ENCODE data around the gene XPR1.
"Not testable (repeated sequence)": the region's sequence is repeated elsewhere in the genome, so short reads cannot be mapped to it uniquely, and the experiment has no call there.

XPR1 gene

DNA sequence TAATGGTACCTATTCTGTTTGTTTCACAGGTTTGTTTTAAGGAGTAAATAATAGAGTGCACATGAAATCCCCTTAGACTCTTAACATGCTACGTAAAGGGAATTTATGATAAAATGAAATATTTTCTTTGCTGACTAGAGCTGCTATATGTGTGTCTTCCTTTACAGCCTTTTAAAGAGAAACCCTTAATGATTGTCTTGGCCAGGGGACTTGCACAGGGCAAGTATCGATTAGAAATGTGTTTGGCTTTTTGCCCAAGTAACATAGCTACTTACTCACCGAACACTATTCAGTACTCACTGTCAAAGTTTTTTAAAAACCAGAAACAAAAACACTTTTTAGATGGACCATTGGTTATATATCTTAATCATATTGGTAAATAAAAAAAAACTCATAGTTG, 209.6 kb downstream of the XPR1 start:
- no peak for DNase-seq (ENCODE audit: low read depth)

DNA sequence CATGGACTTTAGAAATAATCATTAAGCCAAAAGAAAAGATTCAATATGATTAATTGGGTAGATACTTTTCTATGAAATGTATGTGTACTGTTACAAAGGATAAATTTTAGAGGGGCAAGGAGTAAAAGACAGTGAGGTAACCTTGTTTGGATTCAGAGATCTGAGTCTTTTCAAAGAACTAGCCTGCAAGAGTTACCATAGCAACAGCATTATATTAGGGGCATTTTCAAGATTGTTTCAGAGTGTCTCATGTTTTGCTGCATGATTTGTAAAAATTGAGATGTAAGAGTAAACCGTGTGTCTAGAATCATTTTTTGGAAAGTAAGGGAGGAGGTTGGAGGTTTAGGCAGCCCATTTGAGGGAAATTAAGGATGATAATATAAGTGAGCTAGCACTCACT, 210.2 kb downstream of the XPR1 start:
- peak; percentile 55 for DNase-seq (ENCODE audit: low read depth)

DNA sequence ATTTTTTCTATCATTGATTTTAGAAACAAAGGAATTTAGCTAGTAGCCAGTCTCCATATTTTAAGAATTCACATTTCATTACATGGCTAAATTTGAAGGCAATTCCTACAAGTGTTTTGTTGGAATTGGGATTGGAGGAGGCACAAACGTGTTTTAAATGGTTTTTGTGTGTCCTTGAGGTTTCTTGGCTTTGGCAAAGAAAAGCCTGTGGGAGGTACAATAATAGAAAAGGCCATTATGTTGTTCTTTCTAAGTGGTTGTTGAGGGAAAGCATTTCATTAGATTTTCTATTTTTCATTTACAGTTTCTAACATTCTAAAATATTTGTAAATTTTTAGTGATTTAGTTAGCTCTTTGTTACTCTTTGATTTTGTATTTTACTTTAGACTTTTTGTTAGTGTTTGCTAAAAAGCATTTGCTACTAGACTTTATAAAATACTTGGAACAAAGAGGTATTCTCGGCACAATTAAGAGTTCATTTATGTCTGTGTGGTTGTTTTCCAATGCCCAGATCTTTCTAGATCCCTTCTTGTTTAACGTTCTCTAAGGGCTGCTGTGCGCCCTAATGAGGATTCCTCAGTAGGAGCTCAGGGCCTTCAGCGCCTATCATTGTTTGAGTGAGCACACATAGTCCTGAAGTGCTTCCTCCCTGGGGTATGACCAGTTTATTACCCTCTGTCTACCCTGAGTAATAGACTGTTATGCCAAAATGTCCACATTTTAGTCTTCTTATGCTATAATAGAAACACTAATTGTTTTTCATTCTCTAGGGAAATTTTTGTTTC, 210.9 kb downstream of the XPR1 start:
- no peak for DNase-seq (ENCODE audit: low read depth)

DNA sequence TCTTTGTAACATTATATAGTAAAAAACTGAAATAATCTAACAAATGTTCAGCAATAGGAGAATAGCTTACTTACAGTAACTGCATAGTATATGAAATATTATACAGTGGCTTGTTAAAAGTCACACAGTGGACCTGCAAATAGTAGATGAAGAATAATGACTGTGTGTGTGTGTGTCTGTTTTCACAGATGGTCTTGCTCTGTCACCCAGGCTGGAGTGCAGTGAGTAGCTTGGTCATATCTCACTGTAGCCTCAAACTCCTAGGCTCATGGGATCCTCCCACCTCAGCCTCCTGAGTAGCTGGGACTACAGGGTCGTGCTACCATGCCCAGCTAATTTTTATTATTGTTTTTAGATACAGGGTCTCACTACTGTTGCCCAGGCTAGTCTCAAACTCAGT, 213.5 kb downstream of the XPR1 start:
- no peak for DNase-seq (ENCODE audit: low read depth)

DNA sequence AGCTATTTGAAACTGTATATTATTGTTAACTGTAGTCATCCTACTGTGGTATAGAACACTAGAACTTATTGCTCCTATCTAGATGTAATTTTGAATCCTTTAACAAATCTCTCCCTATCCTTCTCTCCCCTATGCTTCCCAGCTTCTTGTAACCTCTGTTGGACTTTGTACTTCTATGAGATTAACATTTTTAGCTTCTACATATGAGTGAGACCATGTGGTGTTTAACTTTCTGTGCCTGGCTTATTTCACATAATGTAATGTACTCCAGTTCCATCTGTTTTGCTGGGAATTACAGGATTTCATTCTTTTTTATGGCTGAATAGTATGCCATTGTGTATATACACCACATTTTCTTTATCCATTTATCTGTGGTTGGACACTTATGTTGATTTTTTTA, 216.4 kb downstream of the XPR1 start:
- DNase-seq (ENCODE audit: low read depth), result no peak

DNA sequence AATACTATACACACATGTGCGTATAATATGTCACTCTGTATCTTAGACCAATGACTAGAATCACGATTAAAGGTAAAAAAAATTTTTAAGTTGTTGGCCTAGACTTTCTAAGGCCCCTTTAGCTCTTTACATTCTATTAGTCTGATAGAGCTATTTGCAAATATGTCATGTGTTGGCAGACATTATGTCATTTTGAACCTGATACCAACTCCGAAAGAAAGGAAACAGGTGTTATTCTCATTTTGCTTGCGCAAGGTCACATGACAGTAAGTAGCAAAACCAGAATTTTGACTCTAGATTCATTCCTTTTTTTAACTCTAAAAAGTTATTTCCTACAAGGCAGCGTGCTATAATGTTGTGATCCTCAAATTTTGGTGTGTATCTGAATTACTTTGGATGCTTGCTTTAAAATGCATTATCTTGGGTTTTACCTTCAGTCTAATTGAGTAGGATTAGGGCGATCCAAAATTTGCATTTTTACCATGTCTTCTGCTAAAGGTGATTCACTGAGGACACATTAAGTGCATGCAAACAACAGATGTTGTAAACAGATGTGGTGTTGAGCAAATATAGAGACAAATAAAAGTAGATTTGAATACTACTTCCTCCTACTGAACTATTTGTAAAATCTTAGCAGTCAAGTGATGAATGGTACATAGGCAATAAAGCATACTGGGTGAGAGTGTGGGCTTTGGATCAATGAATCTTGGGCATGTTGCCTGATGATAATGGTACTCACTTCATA, 217.4 kb downstream of the XPR1 start:
- DNase-seq (ENCODE audit: low read depth), result no peak

DNA sequence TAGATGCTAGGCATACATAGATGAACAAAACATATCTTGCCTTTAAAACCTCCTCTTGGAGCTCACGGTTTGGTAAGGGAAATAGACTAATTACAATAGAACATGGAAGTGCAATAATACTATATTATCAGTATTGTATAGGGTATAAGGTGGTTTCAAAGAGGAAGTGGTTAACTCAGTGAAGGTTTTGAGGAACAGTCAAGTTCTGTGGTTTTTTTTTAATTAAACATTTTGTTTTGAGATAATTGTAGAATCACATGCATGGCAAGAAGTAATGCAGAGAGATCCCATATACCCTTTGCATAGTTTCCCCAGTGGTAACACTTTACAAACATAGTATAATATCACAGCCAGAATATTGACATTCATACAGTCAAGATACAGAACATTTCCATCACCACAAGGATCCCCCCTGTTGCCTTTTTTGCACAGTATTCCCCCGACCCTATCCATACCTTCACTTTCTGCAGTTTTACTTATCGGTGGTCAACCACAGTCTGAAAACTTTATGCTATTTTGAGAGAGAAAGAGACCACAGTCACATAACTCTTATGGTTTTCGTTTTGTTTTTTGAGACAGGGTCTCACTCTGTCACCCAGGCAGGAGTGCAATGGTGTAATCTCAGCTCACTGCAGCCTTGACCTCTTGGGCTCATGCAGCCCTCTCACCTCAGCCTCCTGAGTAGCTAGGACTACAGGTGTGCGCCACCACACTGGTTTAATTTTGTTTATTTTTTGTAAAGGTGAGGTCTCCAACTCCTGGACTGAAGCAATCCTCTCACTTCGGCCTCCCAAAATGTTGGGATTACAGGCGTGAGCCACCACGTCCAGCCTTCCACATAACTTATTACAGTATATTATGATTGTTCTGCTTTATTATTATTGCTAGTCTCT, 220.4 kb downstream of the XPR1 start:
- no peak for DNase-seq (ENCODE audit: low read depth)

DNA sequence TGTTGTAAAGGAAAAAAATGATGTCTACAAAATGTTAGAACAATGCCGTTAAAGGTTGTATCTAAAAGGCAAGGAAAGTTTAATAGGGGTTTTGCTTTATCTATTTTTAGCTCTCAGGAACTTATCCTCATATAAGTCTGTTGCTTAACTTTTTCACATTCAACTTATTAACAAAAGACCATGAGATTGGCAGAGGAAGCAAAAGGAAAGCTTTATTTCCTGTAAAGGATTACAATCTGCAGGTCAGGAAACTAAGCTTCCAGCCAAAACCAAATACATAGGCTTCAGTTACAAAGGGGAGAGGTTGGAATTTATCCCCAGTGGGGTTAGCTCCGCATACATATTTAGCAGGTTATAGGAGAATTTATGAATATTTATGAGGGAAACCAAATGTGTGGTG, 222.2 kb downstream of the XPR1 start:
- no peak for DNase-seq (ENCODE audit: low read depth)

DNA sequence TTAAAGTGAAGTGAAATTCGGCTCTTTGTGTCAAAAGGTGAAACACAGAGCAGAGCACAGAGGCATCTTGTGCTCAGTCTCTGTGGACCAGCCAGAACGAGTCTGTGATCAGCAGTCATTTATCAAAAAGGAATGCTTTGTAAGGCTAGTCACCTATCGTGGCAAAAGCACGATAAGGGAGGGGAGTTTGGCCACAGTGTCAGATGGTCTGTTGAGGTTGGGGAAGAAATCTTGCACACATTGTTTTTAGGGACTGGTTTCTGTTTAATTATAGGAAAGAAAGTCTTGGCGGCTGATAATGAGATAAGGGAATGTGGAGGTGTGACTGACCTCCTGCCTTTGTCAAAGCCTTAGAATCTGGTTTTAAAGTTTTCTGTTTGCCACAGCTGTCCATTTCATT, 222.6 kb downstream of the XPR1 start:
- no peak for DNase-seq (ENCODE audit: low read depth)

DNA sequence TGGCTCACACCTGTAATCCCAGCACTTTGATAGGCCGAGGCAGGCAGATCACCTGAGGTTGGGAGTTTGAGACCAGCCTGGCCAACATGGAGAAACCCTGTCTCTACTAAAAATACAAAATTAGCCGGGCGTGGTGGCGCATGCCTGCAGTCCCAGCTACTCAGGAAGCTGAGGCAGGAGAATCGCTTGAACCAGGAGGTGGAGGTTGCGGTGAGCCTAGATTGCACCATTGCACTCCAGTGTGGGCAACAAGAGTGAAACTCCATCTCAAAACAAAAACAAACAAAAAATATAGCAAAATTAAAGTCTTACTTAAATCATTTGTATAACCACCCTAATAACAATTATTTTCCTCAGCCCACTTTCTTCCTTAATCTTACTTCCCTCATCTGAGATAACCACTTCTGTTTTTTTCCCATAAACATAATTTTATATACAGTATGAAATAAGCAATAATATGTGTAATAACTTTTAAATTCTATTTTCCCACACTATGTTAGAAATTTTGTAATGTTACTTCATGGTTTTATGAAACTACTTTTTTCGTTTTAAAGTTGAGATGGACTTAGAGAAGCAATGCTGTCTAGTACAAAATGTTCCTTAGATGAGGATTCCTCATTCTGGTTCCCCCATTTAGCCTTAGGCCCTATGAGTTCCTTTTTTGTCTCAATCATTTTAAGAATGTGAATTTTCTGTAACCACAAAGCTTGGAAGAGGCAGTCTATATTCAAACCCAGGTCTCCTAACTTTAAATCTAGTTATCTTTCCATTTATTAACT, 226.3 kb downstream of the XPR1 start:
- DNase-seq (ENCODE audit: low read depth), result not testable (repeated sequence)

DNA sequence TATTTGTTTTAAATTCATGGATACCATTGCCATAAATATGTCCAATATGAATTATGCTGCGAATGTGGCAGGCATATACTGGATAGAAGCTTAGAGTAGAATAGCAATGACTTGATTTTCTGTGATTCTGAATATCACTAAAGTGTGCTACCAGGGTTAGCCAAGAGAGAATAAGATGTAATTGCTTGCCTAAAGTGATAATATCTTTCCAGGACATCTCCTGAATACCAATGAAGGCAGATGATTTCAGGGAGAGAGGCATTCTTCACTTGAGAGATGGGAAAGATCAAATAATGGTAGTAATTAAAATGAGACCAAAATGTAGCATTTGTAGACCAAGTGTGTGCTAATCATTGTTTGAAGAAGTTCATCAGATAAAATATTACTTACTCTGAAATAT, 227.5 kb downstream of the XPR1 start:
- DNase-seq (ENCODE audit: low read depth), result no peak

DNA sequence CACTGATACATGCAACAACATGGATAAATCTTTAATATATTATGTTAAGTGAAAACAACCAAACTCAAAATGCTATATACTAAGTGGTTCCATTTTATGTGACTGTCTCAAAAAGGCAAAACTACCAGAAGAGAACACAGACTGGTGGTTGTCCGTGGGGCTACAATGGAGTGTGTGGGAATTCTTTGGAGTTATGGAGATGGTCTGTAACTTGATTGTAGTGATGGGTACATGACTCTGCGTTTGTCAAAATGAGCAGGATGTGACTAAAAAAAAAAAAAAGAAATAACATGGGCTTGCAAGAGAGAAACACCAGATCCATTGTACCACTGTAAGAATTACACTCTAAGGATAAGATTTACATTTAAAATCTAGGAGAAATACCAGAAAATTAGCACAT, 228.7 kb downstream of the XPR1 start:
- no peak for DNase-seq (ENCODE audit: low read depth)

DNA sequence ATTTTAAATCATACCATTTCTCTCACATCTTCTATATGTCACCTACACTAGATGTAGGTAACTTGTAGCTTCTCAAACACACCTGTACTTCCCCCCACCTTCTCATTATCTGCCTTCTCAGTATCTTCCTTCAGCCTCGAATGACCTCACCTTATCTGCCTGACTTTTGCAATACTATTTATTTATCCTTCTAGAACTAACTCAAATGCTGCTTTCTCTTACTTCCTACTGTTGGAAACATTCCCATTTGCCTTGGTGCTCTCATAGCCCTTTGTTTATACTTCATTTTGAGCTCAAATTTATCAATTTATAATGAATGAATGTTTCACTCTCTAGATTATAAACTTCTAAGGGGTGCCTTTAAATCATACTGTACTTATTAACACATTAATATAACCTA, 230.5 kb downstream of the XPR1 start:
- DNase-seq (ENCODE audit: low read depth), result no peak

DNA sequence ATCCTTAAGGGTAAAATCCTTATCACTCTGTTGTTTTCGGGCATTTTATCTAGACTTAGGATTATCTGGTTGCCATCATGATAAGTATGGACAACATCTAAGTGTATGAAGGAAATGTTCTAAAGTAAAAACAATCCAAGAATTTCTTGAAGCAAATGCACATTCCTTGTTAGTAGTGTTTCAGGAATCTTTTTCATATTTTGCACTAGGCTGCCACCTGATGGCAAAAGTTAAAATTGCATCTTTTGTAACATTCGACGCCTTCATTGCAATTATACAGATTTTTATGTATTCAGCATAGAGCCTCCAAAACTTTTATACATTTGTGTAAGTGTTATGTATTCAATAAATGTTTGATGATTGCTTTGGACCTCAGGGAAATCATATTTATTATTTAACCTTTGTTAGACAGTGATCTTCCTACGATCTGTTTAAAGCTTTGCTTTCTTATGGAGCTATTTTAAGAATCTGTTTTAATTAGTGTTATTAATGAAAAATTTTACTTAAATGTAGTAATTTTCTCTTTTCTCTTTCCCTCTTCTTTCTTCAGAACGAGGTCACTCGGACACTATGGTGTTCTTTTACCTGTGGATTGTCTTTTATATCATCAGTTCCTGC, 231.4 kb downstream of the XPR1 start:
- no peak for DNase-seq (ENCODE audit: low read depth)

DNA sequence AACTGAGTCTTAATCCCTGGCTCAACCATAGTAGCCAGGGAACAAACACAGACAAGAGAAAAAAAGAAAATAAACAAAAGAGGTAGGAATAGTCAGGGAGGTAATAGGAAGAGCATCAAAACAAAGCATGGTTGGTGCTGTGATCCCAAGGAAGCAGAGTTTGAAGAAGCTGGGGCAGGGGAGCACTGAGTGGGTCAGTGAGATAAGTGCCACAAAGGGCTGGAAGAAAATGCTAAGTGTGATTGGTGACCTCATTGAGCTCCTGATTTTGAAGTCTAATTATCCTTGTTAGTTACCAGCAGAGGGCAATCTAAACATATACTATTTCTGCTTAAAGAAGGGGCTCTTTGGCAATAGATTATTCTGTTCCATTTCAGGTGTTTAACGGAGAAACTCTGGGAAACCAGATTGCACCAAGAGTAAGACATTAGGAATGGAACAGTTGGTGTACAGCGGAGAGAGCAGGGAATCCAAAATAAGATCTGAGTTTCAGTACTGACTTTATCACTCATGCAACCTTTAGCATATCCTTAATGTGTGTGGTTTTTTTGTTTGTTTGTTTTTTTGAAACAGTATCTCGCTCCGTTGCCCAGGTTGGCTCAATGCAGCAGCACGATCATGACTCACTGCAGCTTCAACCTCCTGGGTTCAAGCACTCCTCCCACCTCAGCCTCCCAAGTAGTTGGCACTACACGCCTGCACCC, 250.1 kb downstream of the XPR1 start:
- DNase-seq (ENCODE audit: low read depth), result no peak

DNA sequence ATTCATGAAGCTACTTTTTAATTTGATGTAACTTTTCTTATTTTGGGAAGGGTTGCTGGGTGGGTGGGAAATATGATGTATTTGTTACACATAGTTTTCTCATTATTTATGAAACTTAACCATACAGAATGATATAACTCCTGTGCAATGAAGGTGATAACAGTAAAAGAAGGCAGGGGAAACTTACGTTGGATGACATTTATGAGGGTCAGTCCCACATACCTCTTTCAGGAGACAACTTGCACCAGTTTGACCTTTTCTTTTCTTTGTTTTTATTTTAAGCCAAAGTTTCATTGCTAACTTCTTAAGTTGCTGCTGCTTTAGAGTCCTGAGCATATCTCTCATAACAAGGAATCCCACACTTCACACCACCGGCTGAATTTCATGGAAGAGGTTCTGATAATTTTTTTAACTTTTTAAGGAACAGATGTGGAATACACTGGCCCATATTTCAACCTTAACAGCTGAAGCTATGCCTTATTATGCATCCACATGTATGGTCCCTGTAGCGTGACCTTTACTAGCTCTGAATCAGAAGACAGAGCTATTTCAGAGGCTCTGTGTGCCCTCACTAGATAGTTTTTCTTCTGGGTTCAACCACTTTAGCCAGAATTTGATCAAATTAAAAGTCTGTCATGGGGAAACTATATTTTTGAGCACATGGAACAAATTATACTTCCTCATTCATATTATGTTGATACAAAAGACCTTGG, 252.9 kb downstream of the XPR1 start:
- DNase-seq (ENCODE audit: low read depth), result no peak

DNA sequence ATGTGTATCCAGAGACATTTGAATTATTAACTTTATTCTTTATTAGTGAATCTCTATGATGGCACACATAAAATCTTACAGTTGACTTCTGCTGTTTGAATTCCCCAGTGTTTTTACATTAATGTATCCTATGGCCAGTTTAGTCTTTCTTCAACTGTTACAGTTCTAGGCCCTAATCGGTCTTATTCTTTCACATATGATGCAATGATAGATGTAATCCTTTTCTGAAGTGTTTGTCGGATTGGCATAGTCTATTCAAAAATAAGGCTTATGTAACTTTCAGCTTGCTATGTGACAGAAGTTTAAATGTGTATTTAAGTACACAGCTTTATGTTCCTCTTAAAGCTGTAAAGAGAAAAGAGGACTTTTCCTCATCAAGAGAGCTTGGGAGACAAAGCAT, 254.5 kb downstream of the XPR1 start:
- DNase-seq (ENCODE audit: low read depth), result no peak

DNA sequence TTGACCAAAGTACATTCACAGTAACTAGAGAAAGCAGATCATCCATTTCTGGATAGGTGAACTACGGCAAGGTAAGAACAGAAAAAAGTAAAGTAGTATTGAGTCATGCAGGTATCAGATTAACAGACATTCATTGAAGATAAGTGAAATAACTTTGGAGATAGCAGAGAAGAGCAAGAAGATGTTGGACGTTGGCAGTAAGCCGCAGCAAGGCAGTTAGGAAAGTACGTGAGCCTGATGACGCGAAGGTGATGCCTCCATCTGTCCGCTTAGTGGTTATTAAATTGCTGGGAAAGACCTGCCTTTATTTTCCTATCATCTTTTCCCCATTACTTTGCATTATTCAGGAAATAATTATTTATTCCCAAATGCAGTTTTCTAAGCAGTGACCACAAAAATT, 256.0 kb downstream of the XPR1 start:
- DNase-seq (ENCODE audit: low read depth), result no peak

DNA sequence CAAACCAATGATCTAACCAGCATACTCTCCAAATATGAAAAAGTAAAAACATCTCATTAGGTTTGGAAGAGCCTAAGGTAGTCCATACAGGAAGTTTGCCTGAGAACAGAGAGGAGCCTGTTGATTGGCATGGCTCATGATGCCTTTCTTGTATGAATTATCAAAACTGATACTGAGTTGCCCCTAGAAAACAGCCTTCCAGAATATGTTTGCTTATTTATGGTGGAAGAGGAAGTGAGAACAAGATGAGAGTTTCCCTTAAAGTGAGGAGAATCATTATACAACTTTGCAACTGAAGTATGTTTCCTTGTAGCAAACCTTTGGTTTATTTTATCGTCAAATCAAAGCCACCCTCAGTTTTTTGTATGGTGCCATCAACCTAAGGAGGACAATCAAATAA, 257.0 kb downstream of the XPR1 start:
- no peak for DNase-seq (ENCODE audit: low read depth)

DNA sequence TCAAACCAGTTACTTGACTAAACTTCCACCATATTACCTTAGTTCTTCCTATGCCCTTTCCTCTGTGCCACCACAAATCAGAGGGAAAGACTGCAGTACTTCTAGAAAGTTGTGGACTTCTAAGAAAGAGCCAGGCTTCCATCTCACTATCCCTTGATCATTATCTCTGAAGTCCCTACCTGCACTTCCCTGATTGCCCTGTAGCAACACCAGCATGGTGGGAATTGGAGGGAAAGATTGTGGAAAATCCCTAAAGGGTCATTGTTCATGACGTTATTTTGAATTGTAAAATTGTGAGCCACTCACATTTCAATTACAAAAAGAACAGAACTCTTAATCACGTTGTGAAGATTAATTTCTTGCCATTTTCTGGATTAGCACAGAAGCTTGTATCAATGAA, 257.5 kb downstream of the XPR1 start:
- DNase-seq (ENCODE audit: low read depth), result no peak

All from non-pigmented ciliary epithelial cell (primary cell).